Transverse colon (tissue), 4 donors: ENCODE results near the gene RELL2. TPM values are rescaled to one million over a fixed set of nuclear protein-coding genes. Genes with fewer than 3 reads are reported as not detected.
A peak's percentile ranks its signal among the peaks of the same experiment; 100 is the strongest.
"Not testable (repeated sequence)": the region's sequence is repeated elsewhere in the genome, so short reads cannot be mapped to it uniquely, and the experiment has no call there.

Source experiments
- DNase-seq: peaks from one replicate; pipeline ENCODE4 v3.0.0-alpha.2; 2019
- H3K27ac ChIP-seq, 4 donors: fragments of 200-600 bp; sonication (generic); 2 replicates each; pipeline ENCODE4 v1.5.1; 2016 to 2018; ENCODE audit warnings: inconsistent platforms in 4 of 4
- H3K27me3 ChIP-seq: fragments of 200-600 bp; sonication (generic); 2 replicates; pipeline ENCODE4 v1.5.1; 2017; ENCODE audit warnings: inconsistent platforms
- H3K36me3 ChIP-seq, 4 donors: fragments of 200-600 bp; sonication (generic); 2 replicates each; pipeline ENCODE4 v1.5.1; 2017 to 2019; ENCODE audit warnings: inconsistent platforms in 4 of 4
- H3K4me1 ChIP-seq, 4 donors: fragments of 200-600 bp; sonication (generic); 2 replicates each; pipeline ENCODE4 v1.5.1; 2017 to 2020; ENCODE audit warnings: inconsistent platforms in 4 of 4
- H3K4me3 ChIP-seq, 4 donors: fragments of 200-600 bp; sonication (generic); 1 replicate in 1 of 4; 2 replicates in 3 of 4; pipeline versions ENCODE4 v1.5.1 to v1.6.1; 2017 to 2019; ENCODE audit warnings: inconsistent platforms in 4 of 4
- H3K9me3 ChIP-seq, 2 donors: fragments of 200-600 bp; sonication (generic); 2 replicates each; pipeline ENCODE4 v1.5.1; 2017 to 2019; ENCODE audit warnings: inconsistent platforms in 2 of 2
- CTCF ChIP-seq, 5 experiments: fragments of 200-600 bp in 3 of 5; fragments of 450-650 bp in 2 of 5; sonication (generic) in 3 of 5; IDR thresholded peaks; 1 replicate in 2 of 5; 2 replicates in 3 of 5; pipeline ENCODE4 v1.5.1; 2016 to 2017; ENCODE audit warnings: antibody characterized with exemption in 5 of 5, inconsistent platforms in 3 of 5, mild to moderate bottlenecking in 2 of 5, moderate library complexity in 1 of 5
- EP300 ChIP-seq: sonication (generic); formaldehyde crosslinking; IDR thresholded peaks from one replicate; pipeline ENCODE4 v1.6.1; 2017; ENCODE audit warnings: antibody characterized with exemption, low read depth
- POLR2A ChIP-seq: fragments of 450-650 bp; IDR thresholded peaks from one replicate; pipeline ENCODE4 v1.6.1; 2016; ENCODE audit warnings: antibody characterized with exemption, mild to moderate bottlenecking, moderate library complexity
- POLR2AphosphoS5 ChIP-seq, 3 donors: sonication (generic); formaldehyde crosslinking; IDR thresholded peaks; one replicate each; pipeline ENCODE4 v1.6.1; 2016; ENCODE audit warnings: antibody characterized with exemption in 3 of 3
- WGBS, 2 donors: methylation state at CpG; one replicate each; pipeline ENCODE4 v1.1.5; 2018; ENCODE audit warnings: low coverage in 1 of 2; 5-methylcytosine and 5-hydroxymethylcytosine counted together
- in situ Hi-C, 4 donors: fragments of 200-750 bp; cut with MboI; loops; one replicate each; pipeline versions ENCODE4 v1.15.0 to v1.15.1; 2017; ENCODE audit warnings: low sequenced_read_pairs in 3 of 4, low pct_ligation_motif_present in 1 of 4, low pct_unique_long_range_greater_than_20kb in 1 of 4
- intact Hi-C: fragments of 100-400 bp; cut with DNase I; formaldehyde crosslinking; loops from one replicate; pipeline ENCODE4 v1.15.1; 2023; ENCODE audit warnings: low total_unique reads
- total RNA-seq, 4 donors: library from RNA; depleted of rRNA; stranded (reverse); fragments of >200 nt; gene quantifications; one replicate each; pipeline ENCODE4 v1.1.0, GENCODE V29; 2016

Gene RELL2
- total RNA-seq, 4 donors from 2014 or later: 4.4 to 19.1 (median 7.5) TPM

- H3K4me1 ChIP-seq: peaks cover 4 to 53% (median 14%) of the 10 kb centered on the region in 4 donors
- no peak overlapping the region for H3K4me3 ChIP-seq
- H3K27me3 ChIP-seq: no peaks in the 10 kb centered on the region
- peak overlapping the region in 1 of 4 donors; percentile 22 for H3K27ac ChIP-seq
- intact Hi-C loops: no loop called here
- DNase-seq: no peak
- in situ Hi-C loops: no loop called here
- H3K9me3 ChIP-seq: no peaks in the 10 kb centered on the region
- WGBS, 2 donors: 67 to 87% methylated on average over 1 to 2 of the region's 2 CpGs
- TF ChIP-seq EP300 (no peak), CTCF (IDR thresholded peaks at IDR 0.05) (no peak), POLR2AphosphoS5 (IDR thresholded peaks at IDR 0.05) (no peak), POLR2A (no peak)
- H3K36me3 ChIP-seq: no peaks in the 10 kb centered on the region
Observed at GRCh38 chr5:141608046-141608445, 28.8 kb upstream of the RELL2 start.

GRCh38 chr5:141608557-141608956, 28.2 kb upstream of the RELL2 start:
- H3K36me3 ChIP-seq: no peaks in the 10 kb centered on the region
- H3K27ac ChIP-seq: peak overlapping the region in 1 of 4 donors; percentile 22
- no peak for DNase-seq
- in situ Hi-C loops (no loop called here), intact Hi-C loops (no loop called here)
- no peak overlapping the region for H3K4me3 ChIP-seq
- no peaks in the 10 kb centered on the region for H3K27me3 ChIP-seq
- 58% methylated on average over 1 of the region's 1 CpG; no CpG with 5 or more reads in 1 of the 2 donors for whole genome bisulfite sequencing, 2 donors
- no peaks in the 10 kb centered on the region for H3K9me3 ChIP-seq
- no peak for TF ChIP-seq EP300
- no peak for TF ChIP-seq CTCF (IDR thresholded peaks at IDR 0.05)
- TF ChIP-seq POLR2AphosphoS5 (IDR thresholded peaks at IDR 0.05): no peak
- TF ChIP-seq POLR2A: no peak
- H3K4me1 ChIP-seq: peaks cover 4 to 53% (median 14%) of the 10 kb centered on the region in 4 donors

GRCh38 chr5:141609044-141609443, 27.8 kb upstream of the RELL2 start:
- peaks cover 4 to 50% (median 11%) of the 10 kb centered on the region in 4 donors for H3K4me1 ChIP-seq

GRCh38 chr5:141609921-141610320, 26.9 kb upstream of the RELL2 start:
- in situ Hi-C loops, H3K9me3 ChIP-seq, H3K27ac ChIP-seq, DNase-seq, H3K36me3 ChIP-seq, H3K4me3 ChIP-seq, intact Hi-C loops, H3K27me3 ChIP-seq: not testable (repeated sequence)
- 96 to 97% methylated on average over 6 to 7 of the region's 7 CpGs for WGBS, 2 donors
- peaks cover 0 to 46% (median 3%) of the 10 kb centered on the region in 4 donors for H3K4me1 ChIP-seq

More at GRCh38 chr5:141609044-141609443, 27.8 kb upstream of the RELL2 start:
- Histone ChIP-seq H3K9me3 (no peaks in the 10 kb centered on the region), H3K27ac (no peak overlapping the region), H3K36me3 (no peaks in the 10 kb centered on the region), H3K4me3 (no peak overlapping the region), H3K27me3 (no peaks in the 10 kb centered on the region)
- TF ChIP-seq POLR2A: no peak
- TF ChIP-seq CTCF (IDR thresholded peaks at IDR 0.05): no peak
- no peak for TF ChIP-seq POLR2AphosphoS5 (IDR thresholded peaks at IDR 0.05)
- no peak for TF ChIP-seq EP300
- in situ Hi-C loops (no loop called here), intact Hi-C loops (no loop called here)
- WGBS, 2 donors: 88 to 95% methylated on average over 2 to 3 of the region's 3 CpGs
- no peak for DNase-seq

GRCh38 chr5:141611289-141611688, 25.5 kb upstream of the RELL2 start:
- Histone ChIP-seq H3K36me3 (no peaks in the 10 kb centered on the region), H3K9me3 (no peaks in the 10 kb centered on the region), H3K4me3 (no peak overlapping the region), H3K4me1 (peaks cover 0 to 41% (median 2%) of the 10 kb centered on the region in 4 donors), H3K27ac (no peak overlapping the region), H3K27me3 (no peaks in the 10 kb centered on the region)
- 87 to 97% methylated on average over 3 of the region's 3 CpGs for WGBS, 2 donors
- intact Hi-C loops (no loop called here), in situ Hi-C loops (no loop called here)
- TF ChIP-seq CTCF (IDR thresholded peaks at IDR 0.05) (no peak), POLR2AphosphoS5 (IDR thresholded peaks at IDR 0.05) (no peak), EP300 (no peak), POLR2A (no peak)
- DNase-seq: no peak
